IMR-90 (cell line): ENCODE measurements around the gene KCNQ2. TPM values are rescaled to one million over a fixed set of nuclear protein-coding genes. Genes with fewer than 3 reads are reported as not detected.

Experiments
- ATAC-seq: fragments of 200-7000 bp; cut with Tn5 transposase; 2 replicates; pipeline ENCODE4 v1.9.1; 2020; ENCODE audit warnings: low read depth, mild to moderate bottlenecking, moderate library complexity
- BruUV-seq: library from RNA; stranded (reverse); fragments of 400-500 nt; replicated peaks from 2 replicates; lab custom pipeline; 2021; lab: Mats Ljungman, UMichigan
- CTCF ChIA-PET: fragments of 300-600 bp; formaldehyde crosslinking; extraction: SDS; loops from one replicate; lab custom pipeline; 2021; ENCODE audit warnings: antibody characterized with exemption; lab: Yijun Ruan, JAX
- POLR2A ChIA-PET: fragments of 300-600 bp; sonication (Branson Sonifier 250); formaldehyde crosslinking; loops from one replicate; lab custom pipeline; 2022; ENCODE audit warnings: antibody characterized with exemption; ENCODE audit not compliant: unreplicated experiment; lab: Charles Lee
- DNase-seq: peaks from one replicate; pipeline ENCODE4 v3.0.0; 2013
- H2AFZ ChIP-seq: replicated peaks from 2 replicates; pipeline ENCODE3; 2013; ENCODE audit warnings: low read length, mild to moderate bottlenecking; ENCODE audit not compliant: poor library complexity
- H2AK5ac ChIP-seq: 2 replicates; pipeline ENCODE4 v1.6.1; 2013; ENCODE audit warnings: low read depth, low read length, inconsistent platforms
- H2AK9ac ChIP-seq: replicated peaks from 2 replicates; pipeline ENCODE3; 2013; ENCODE audit warnings: mild to moderate bottlenecking, low read depth, low read length, moderate library complexity; ENCODE audit not compliant: poor library complexity
- H2BK120ac ChIP-seq: 2 replicates; pipeline ENCODE4 v1.6.1; 2013; ENCODE audit warnings: low read depth, low read length, inconsistent platforms
- H2BK15ac ChIP-seq: 3 replicates; pipeline ENCODE4 v1.6.1; 2013; ENCODE audit warnings: low read depth, low read length, inconsistent platforms
- H2BK20ac ChIP-seq: 2 replicates; pipeline ENCODE4 v1.6.1; 2013; ENCODE audit warnings: low read depth, mild to moderate bottlenecking, inconsistent platforms, low read length, moderate library complexity
- H2BK5ac ChIP-seq: 2 replicates; pipeline ENCODE4 v1.6.1; 2013; ENCODE audit warnings: mild to moderate bottlenecking, low read depth, low read length, inconsistent platforms; ENCODE audit not compliant: poor library complexity, severe bottlenecking
- H3K14ac ChIP-seq: replicated peaks from 2 replicates; pipeline ENCODE4 v1.6.1; 2013; ENCODE audit warnings: low read depth, low read length, inconsistent platforms
- H3K18ac ChIP-seq: 2 replicates; pipeline ENCODE4 v1.6.1; 2013; ENCODE audit warnings: low read depth, low read length, control low read depth
- H3K23ac ChIP-seq: 2 replicates; pipeline ENCODE4 v1.6.1; 2013; ENCODE audit warnings: low read depth, low read length, inconsistent platforms
- H3K27ac ChIP-seq: 2 replicates; pipeline ENCODE4 v1.5.1; 2013; ENCODE audit warnings: mild to moderate bottlenecking, control low read depth, low read length; ENCODE audit not compliant: insufficient read depth
- H3K27me3 ChIP-seq: 2 replicates; pipeline ENCODE4 v1.6.1; 2013; ENCODE audit warnings: low read length; ENCODE audit not compliant: control insufficient read depth, insufficient read depth
- H3K36me3 ChIP-seq: 2 replicates; pipeline ENCODE4 v1.6.1; 2013; ENCODE audit warnings: low read length, mixed read lengths; ENCODE audit not compliant: control insufficient read depth, insufficient read depth
- H3K4ac ChIP-seq: 2 replicates; pipeline ENCODE4 v1.6.1; 2013; ENCODE audit warnings: low read depth, low read length, inconsistent platforms
- H3K4me1 ChIP-seq: 2 replicates; pipeline ENCODE4 v1.6.1; 2013; ENCODE audit warnings: low read length, mixed read lengths; ENCODE audit not compliant: control insufficient read depth, insufficient read depth
- H3K4me2 ChIP-seq: 2 replicates; pipeline ENCODE4 v1.6.1; 2013; ENCODE audit warnings: low read depth, mild to moderate bottlenecking, control low read depth, low read length, moderate library complexity
- H3K4me3 ChIP-seq: 2 replicates; pipeline ENCODE4 v1.5.1; 2013; ENCODE audit warnings: low read depth, mild to moderate bottlenecking, control low read depth, low read length, moderate library complexity; ENCODE audit not compliant: insufficient read depth
- H3K56ac ChIP-seq: 2 replicates; pipeline ENCODE4 v1.6.1; 2013; ENCODE audit warnings: low read length, inconsistent platforms; ENCODE audit not compliant: insufficient read depth; ENCODE audit errors: extremely low read depth
- H3K79me1 ChIP-seq, 2 experiments: 2 replicates each; pipeline ENCODE4 v1.6.1; 2013; ENCODE audit warnings: low read length in 2 of 2, inconsistent platforms in 1 of 2, low read depth in 1 of 2
- H3K9ac ChIP-seq: 2 replicates; pipeline ENCODE4 v1.6.1; 2013; ENCODE audit warnings: low read depth, low read length, control low read depth
- H3K9me1 ChIP-seq: 2 replicates; pipeline ENCODE4 v1.6.1; 2013; ENCODE audit warnings: low read length, inconsistent platforms; ENCODE audit not compliant: insufficient read depth
- H3K9me3 ChIP-seq: 2 replicates; pipeline ENCODE4 v1.6.1; 2013; ENCODE audit warnings: low read length; ENCODE audit not compliant: control insufficient read depth, insufficient read depth
- H4K20me1 ChIP-seq: 2 replicates; pipeline ENCODE4 v1.6.1; 2013; ENCODE audit warnings: low read length, inconsistent platforms; ENCODE audit not compliant: insufficient read depth
- H4K5ac ChIP-seq: 2 replicates; pipeline ENCODE4 v1.6.1; 2013; ENCODE audit warnings: mild to moderate bottlenecking, low read depth, low read length, control low read depth
- H4K8ac ChIP-seq, 2 experiments: 2 replicates each; pipeline ENCODE4 v1.6.1; 2013; ENCODE audit warnings: low read depth in 2 of 2, low read length in 2 of 2, control low read depth in 1 of 2, inconsistent platforms in 1 of 2
- H4K91ac ChIP-seq: 2 replicates; pipeline ENCODE4 v1.6.1; 2013; ENCODE audit warnings: low read depth, low read length, inconsistent platforms; ENCODE audit not compliant: insufficient read depth
- BHLHE40 ChIP-seq: fragments of 150-350 bp; IDR thresholded peaks from 2 replicates; pipeline ENCODE4 v1.6.1; 2016; ENCODE audit warnings: mild to moderate bottlenecking, low read depth, low read length
- CHD1 ChIP-seq: IDR thresholded peaks from 2 replicates; pipeline ENCODE4 v1.6.1; 2012; ENCODE audit warnings: low read depth, low read length, improper control_type of control experiment
- FOS ChIP-seq: fragments of 150-350 bp; IDR thresholded peaks from 2 replicates; pipeline ENCODE4 v1.6.1; 2016; ENCODE audit warnings: low read depth, low read length
- MAZ ChIP-seq: IDR thresholded peaks from 2 replicates; pipeline ENCODE4 v1.6.1; 2012; ENCODE audit warnings: low read depth, mild to moderate bottlenecking, low read length, improper control_type of control experiment, moderate library complexity, borderline replicate concordance
- NFE2L2 ChIP-seq: fragments of 150-350 bp; IDR thresholded peaks from 2 replicates; pipeline ENCODE4 v1.6.1; 2016; ENCODE audit warnings: low read depth, mild to moderate bottlenecking, low read length
- RCOR1 ChIP-seq: IDR thresholded peaks from 2 replicates; pipeline ENCODE4 v1.6.1; 2012; ENCODE audit warnings: mild to moderate bottlenecking, low read length, improper control_type of control experiment; ENCODE audit not compliant: insufficient replicate concordance
- RFX5 ChIP-seq: IDR thresholded peaks from 2 replicates; pipeline ENCODE4 v1.8.0; 2012; ENCODE audit warnings: low read depth, mild to moderate bottlenecking, low read length, moderate library complexity
- USF2 ChIP-seq: fragments of 150-350 bp; IDR thresholded peaks from 2 replicates; pipeline ENCODE4 v1.6.1; 2017; ENCODE audit warnings: mild to moderate bottlenecking, antibody characterized with exemption, low read length, low read depth
- WGBS, 2 experiments: methylation state at CpG; one replicate each; pipeline versions ENCODE4 v1.1.5 to v1.1.7; 2013; ENCODE audit warnings: missing lambda C conversion rate in 2 of 2; ENCODE audit not compliant: insufficient read length in 1 of 2; ENCODE audit errors: extremely low coverage in 2 of 2; 5-methylcytosine and 5-hydroxymethylcytosine counted together
- dilution Hi-C: fragments of 300-500 bp; cut with HindIII; formaldehyde crosslinking; loops from one replicate; pipeline ENCODE4 v1.14.3; 2018; ENCODE audit warnings: low sequenced_read_pairs; ENCODE audit not compliant: unreplicated experiment
- in situ Hi-C: fragments of 300-500 bp; cut with MboI; formaldehyde crosslinking; loops from 3 replicates; pipeline ENCODE4 v1.14.3; 2019; ENCODE audit warnings: low sequenced_read_pairs, inconsistent platforms, mixed read lengths
- intact Hi-C: fragments of 100-400 bp; cut with micrococcal nuclease; formaldehyde crosslinking; loops from 2 replicates; pipeline ENCODE4 v1.10.0; 2022
- polyA plus RNA-seq, 3 experiments: library from polyadenylated mRNA; depleted of rRNA; stranded (reverse); fragments of >200 nt; gene quantifications; 2 replicates each; pipeline ENCODE4 v1.2.3, GENCODE V29; 2012; ENCODE audit warnings: low replicate concordance in 1 of 3
- total RNA-seq: library from RNA; depleted of rRNA; stranded (reverse); fragments of >200 nt; gene quantifications from 2 replicates; pipeline ENCODE4 v1.2.3, GENCODE V29; 2012
- TF ChIP-seq, protein P1 (sequence below): conservative IDR thresholded peaks from 2 replicates; pipeline ENCODE4 v1.5.1; 2012; ENCODE audit warnings: mild to moderate bottlenecking, low read depth, low read length, improper control_type of control experiment

The KCNQ2 gene
- total and polyA plus RNA-seq, 2 of the 4 experiments (the other 2 are of a cell fraction): 0.02 TPM; not detected in 1

DNA sequence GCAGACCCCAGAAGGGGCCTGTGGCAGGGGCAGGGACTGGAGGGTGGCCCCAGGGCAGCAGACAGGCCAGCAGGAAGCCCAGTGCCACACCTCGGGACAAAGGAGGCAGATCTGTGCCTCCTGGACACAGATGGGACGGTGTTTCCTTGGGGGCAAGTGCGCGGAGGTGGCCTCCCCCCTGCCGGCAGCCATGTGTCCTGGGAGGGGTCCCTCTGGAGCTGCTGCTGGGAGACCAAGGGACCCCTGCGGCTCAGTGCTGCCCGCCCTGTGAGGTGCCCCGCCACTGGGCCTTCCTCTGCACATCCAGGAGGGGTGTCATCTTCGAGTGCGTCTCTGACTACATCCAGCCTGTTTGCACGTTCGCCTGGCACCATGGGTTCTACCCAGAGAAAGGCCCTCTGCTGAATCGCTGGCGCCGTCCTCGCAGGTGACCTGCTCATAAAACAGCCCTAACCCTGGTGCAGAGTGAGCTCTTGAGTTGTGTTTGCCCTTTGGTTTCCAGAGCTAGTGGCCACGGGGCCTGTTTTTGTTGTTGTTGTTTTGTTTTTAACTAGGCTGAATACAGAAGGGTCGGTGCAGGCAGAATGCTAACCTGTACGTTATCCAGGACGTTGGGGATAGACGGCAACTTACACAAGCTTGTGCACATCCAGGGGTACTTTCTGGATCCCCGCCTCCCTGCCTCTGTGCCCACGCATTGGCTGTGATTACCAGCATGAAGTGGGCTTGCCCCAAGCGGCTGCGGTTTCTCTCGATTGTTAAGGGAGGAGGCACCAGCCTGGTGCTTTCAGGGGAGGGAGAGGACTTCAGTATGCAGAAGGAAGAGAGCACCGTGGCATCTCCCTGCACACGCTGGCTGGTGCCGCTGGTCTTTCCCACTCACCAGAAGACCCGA lies 1.3 kb upstream of the KCNQ2 start:
- H3K56ac ChIP-seq: no peak overlapping the region
- WGBS, 2 experiments: 48% methylated on average over 10 of the region's 30 CpGs; no CpG with 5 or more reads in 1 of the 2 experiments
- no peak overlapping the region for H3K9ac ChIP-seq
- H2BK20ac ChIP-seq: no peak overlapping the region
- H3K27ac ChIP-seq: no peak overlapping the region
- H3K4ac ChIP-seq: no peak overlapping the region
- H4K5ac ChIP-seq: no peak overlapping the region
- in situ Hi-C loops: no loop called here
- no peaks in the 10 kb centered on the region; the same call in 1 of the 2 replicates for H4K20me1 ChIP-seq
- H3K23ac ChIP-seq: no peak overlapping the region
- no peak overlapping the region for H3K14ac ChIP-seq
- no peak overlapping the region for H2AK5ac ChIP-seq
- no peak for DNase-seq
- H2BK15ac ChIP-seq: no peak overlapping the region
- H3K4me2 ChIP-seq: no peak overlapping the region
- no peak overlapping the region for H4K91ac ChIP-seq
- H3K79me1 ChIP-seq: no peaks in the 10 kb centered on the region
- H3K18ac ChIP-seq: no peak overlapping the region
- no peak for ATAC-seq
- H2AK9ac ChIP-seq: no peak overlapping the region
- BruUV-seq: no TSS peak
- ChIA-PET POLR2A (no interaction called here), CTCF (no interaction called here)
- dilution Hi-C loops: no loop called here
- no peak overlapping the region for H3K4me3 ChIP-seq
- no peaks in the 10 kb centered on the region for H3K9me1 ChIP-seq
- no peak for TF ChIP-seq RCOR1
- TF ChIP-seq MAZ: no peak
- no peak for TF ChIP-seq RFX5
- TF ChIP-seq, protein P1, sequence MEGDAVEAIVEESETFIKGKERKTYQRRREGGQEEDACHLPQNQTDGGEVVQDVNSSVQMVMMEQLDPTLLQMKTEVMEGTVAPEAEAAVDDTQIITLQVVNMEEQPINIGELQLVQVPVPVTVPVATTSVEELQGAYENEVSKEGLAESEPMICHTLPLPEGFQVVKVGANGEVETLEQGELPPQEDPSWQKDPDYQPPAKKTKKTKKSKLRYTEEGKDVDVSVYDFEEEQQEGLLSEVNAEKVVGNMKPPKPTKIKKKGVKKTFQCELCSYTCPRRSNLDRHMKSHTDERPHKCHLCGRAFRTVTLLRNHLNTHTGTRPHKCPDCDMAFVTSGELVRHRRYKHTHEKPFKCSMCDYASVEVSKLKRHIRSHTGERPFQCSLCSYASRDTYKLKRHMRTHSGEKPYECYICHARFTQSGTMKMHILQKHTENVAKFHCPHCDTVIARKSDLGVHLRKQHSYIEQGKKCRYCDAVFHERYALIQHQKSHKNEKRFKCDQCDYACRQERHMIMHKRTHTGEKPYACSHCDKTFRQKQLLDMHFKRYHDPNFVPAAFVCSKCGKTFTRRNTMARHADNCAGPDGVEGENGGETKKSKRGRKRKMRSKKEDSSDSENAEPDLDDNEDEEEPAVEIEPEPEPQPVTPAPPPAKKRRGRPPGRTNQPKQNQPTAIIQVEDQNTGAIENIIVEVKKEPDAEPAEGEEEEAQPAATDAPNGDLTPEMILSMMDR: no peak
- TF ChIP-seq CHD1: no peak
- TF ChIP-seq NFE2L2: no peak
- no peak for TF ChIP-seq FOS
- TF ChIP-seq USF2: no peak
- no peak for TF ChIP-seq BHLHE40
- H4K8ac ChIP-seq: no peak overlapping the region
- H2AFZ ChIP-seq: no peak overlapping the region
- H3K36me3 ChIP-seq: no peaks in the 10 kb centered on the region
- H3K9me3 ChIP-seq: no peaks in the 10 kb centered on the region
- intact Hi-C loops: no loop called here
- H3K4me1 ChIP-seq: no peaks in the 10 kb centered on the region
- H2BK5ac ChIP-seq: no peak overlapping the region
- peaks cover 75% of the 10 kb centered on the region for H3K27me3 ChIP-seq
- H2BK120ac ChIP-seq: no peak overlapping the region
